NCI-H526 treated with DMSO at 0.1 percent for 48 hours (cell line): ENCODE measurements around the gene PEX10.
A peak's percentile ranks its signal among the peaks of the same experiment; 100 is the strongest.

Experiments used
- DNase-seq: peaks from one replicate; lab custom pipeline; 2025; lab: John Stamatoyannopoulos, UW

Gene PEX10

DNA sequence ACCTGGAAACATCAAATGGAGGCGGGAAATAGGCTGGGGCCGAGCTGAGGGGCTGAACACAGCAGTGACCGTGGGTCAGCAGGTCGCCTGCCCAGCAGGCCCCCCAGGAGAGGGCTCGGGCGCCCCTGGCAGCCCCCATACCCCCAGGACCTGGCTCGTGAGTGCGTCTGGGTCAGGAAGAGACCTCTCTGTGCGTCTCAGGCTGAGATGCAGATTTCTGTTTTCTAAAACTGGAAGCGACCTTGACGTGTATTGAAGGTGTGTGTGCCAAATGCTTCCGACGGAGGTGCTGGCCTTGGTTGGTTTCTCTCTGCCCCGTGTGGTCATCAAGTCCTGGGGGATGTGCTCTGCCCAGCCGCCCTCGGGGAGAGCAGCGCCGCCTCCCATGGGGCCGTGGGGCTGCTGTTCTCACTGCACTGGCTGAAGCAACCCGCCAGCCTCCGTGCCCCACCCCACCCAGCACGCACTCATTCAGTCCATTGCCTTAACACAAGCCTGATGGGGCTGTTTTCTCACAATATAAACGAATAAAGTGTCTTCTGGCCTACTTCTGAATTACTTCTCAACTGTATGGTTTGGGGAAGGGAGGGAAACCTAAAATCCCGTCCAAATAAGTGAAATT, 7.4 kb downstream of the PEX10 start:
- no peak for DNase-seq

DNA sequence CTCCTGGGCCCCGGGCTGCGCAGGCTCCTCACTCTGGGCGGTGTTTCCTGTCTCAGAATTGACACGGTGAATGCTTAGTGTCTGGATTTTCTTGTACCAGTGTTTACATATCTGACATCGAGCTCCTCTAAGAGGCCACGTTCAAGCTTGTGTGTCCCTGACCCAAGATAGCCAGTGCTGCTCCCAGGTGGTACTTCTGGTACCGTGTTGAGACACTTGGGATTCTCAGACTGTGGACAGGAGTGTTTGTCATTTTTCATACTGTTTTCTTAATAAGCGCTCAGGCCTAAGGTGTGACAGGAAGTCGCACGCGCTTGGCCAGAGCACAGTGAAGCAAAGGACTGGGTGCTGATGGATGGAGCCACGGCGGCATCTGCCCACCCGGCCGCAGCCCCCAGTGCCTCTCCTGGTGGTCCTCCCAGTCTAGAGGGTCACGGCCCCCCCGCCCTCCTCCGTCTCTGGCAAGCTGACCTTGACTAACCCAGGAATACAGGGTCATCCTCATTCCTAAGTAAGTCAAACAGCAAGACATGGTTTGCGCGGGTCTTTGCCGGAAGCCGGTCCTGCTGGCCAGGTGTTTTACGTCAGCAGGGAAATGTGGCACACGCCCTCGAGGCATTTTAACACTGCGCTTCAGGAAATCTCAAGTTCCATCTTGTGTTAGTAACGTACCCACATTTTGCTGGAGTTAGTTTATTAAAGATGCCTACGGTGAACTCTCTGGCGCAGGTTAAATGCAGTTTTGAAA, 8.0 kb downstream of the PEX10 start:
- no peak for DNase-seq

DNA sequence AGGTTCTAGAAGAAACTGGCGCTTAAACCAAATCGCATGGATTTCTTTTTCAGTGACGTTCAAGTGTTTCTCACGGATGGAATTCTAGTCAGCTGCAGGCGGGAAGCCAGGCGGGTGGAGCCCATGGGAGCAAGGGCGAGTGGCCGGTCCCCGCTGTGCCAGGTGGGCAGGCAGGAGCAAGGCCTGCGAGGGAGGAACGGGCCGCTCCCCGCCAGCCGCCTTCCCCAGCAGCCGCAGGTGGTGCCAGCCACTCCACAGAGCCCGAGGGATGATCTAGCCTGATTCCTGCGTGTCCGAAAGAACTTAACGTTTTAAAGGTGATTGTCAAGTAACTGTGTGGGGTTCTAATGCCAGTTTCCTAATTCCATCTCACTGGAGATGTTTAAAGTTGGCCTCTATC, 9.1 kb downstream of the PEX10 start:
- DNase-seq, result no peak

DNA sequence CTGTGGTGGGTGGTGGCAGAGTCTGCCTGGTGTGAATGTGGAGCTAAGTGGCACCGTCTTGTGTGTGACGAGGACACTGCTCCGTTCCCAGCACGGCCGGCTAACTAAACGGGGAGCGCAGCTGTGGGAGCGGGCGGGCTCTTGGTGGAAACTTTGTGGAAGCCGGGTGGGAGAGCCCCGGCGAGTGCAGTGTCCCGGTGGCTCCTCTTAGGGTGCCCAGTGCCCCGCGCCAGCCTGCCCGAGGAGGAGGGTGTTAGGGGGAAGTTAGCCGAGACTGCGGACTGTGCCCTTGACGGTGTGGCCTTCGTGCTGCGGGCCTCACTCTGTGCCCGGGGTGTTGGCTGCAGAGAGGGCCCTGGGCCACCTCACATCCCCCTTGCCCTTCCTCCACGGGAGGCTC, 9.9 kb downstream of the PEX10 start:
- DNase-seq, result no peak

DNA sequence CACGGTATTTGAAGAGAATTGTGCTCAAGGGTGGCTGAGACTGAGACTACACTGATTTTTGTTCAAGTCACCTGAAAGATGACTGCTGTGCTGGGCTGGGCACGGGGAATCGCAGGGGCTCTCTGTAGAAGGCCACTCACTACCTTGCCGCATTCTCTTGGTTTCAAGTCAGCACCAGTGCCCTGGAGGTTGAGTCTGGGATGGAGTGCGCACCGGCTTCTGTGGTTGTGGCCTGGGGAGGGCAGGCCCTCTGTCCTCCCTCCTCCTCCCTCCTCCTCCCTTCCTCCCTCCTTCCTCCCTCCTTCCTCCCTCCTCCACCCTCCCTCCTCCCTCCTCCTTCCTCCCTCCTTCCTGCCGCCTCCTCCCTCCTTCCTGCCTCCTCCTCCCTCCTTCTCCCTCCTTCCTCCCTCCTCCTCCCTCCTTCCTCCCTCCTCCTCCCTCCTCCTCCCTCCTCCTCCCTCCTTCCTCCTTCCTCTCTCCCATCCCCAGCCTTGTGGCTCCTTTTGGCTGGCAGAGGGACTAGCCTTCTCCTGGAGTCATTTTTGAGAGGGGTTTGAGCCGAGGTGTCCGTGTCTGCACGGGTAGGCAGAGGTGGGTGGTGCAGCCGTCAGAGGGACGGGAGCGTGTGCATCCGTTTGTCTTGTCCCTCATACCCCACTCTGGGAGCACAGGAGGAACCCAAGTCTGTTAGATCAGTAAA, 11.3 kb downstream of the PEX10 start:
- DNase-seq, result no peak

DNA sequence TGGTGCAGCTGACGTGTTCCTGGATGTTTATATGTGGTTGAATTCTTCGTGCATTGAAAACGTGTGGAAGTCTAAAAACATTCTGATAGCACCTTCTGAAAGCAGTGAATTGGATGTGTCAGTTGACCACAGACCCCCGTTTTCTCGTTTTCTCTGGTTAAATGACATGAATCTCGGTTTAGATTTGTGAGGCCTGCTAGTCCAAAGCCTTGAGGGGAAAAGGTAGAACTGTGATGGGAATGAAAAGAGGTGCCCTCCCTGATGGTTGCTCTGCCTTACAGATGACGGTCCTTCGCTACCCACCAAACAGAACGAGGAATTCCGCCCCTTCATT, 11.8 kb downstream of the PEX10 start:
- no peak for DNase-seq

DNA sequence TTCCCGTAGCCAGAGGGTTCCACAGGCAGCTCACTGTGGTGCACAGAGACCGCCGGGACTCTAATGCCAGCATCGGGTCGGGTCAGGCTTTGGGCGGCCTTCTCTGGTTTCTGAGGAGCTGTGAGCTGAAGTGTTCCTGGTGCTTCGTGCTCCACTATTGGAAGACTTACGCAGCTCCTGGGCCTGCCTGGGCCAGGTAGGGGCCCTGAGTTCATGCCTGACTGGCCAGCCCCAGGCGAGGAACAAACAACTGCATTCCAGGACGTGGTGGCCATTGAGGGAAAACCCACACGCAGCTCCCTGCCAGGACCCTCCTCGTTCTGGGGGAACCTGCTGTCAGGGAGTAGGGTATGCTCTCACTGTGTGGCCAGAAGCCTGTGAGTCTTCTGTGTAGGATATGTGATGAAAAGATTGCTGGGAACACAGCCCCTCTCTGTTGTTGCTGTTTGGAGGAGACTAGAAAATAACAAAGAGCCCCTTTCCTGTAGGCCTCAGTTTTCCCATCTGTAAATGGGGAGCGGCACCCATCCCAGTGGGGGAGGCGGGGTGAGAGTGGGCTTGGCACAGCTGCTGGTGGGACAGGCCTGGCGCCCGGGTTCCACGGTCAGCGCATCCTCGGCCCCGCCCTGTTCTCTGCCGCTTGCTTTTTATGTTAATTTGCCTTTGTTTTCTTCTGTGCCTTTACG, 12.3 kb downstream of the PEX10 start:
- DNase-seq, result no peak

DNA sequence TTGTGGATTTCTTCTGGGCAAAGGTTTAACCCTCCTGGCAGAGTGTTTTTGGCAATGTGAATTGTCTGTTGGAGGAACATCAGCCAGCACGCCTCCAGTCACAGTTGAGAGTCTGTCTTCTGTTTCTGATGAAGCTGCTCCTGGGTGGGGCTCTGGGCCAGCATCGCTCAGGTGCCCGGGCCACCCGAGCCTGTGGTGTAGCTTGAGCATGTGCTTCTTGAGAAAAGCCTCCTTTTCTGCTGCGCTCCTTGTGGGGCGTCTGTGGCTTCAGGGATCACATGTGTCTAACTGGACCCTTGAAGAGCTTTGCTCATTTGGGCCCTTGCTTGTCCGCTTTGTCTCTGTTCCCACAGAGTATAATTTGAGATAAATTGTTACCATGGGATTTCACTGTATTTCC, 13.5 kb downstream of the PEX10 start:
- no peak for DNase-seq

DNA sequence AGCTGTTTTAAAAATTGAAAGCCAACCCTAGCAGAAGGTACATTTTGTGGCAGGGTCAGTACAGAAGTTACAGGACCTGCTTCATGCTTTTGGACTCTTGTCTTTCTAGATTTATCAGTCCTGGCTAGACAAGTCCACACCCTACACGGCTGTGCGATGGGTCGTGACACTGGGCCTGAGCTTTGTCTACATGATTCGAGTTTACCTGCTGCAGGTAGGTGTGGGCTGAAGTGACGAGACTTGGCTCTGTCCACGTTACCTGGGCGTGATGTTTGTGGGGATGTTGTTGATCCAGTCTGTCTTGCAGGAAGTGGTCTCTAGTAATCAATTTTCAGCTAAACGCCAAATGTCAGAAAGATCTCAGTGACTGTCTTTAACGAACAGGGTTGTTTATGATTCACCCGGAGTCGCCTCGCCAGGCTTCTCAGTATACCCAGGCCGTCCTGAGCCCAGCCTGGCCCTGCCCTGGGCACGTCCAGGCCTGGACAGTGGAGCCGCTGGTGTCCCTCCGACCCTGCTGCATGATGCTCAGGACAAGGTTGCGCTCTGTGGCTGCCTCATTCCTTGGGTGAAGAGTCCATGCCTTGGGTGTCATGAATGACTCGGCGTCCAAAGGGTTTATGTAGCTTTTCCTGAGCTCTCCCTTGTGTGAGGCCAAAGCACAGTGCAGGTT, 15.2 kb downstream of the PEX10 start:
- no peak for DNase-seq

DNA sequence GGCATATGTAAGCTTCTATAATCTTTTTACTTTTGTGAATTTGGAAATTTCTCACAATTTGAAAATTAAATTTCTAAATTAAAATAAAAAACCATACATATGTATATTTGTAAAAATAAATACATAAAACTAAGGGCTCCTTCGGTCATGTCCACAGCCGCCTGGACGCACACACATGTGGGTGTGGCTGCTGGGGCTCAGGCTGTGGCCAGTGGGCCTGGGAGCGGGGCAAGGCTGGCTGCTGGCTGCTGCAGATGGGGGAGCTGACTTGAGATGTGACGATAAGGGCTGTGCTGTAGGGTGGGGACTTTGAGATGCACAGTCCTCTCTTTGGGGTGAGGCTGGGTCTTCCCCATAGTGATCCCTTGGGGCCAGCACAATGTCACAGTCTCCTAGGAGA, 15.9 kb downstream of the PEX10 start:
- DNase-seq, result no peak

DNA sequence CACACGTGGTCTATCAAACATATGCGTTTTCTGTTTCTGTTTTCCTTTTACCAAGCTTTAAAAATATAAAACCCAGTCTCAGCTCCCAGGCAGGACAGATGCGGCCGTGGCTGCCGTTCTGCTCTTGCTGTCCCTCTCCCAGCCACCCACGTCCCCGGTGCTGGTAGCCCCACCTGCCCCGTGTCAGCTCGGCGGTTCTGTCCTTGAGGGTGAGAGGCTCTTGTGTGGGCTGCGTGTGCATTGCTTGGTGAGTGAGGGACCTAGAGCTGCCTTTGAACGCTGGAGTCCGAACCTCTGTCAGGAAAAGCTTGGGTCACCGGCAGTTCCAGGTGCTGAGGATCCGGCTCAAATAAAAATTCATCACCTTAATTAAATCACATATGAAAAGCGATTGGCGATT, 16.3 kb downstream of the PEX10 start:
- DNase-seq, result no peak

DNA sequence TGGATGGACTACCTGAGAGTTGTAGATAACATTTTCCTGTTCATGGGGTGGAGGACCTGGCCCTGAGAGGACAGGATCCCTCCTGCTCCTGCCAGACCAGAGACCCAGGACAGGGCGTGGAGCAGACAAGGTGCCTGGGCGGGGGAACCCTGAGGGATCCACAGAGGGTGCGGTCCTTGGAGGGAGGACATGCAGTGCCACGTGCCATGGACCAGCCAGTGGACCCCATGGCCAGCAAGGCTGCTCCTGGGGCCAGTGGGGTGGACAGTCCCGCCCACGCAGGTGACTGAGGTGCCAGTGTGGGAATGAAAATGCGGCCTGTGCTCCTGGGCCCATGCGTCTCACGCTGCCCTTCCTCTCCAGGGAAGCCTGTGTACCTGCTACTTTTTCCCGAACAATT, 17.1 kb downstream of the PEX10 start:
- no peak for DNase-seq

DNA sequence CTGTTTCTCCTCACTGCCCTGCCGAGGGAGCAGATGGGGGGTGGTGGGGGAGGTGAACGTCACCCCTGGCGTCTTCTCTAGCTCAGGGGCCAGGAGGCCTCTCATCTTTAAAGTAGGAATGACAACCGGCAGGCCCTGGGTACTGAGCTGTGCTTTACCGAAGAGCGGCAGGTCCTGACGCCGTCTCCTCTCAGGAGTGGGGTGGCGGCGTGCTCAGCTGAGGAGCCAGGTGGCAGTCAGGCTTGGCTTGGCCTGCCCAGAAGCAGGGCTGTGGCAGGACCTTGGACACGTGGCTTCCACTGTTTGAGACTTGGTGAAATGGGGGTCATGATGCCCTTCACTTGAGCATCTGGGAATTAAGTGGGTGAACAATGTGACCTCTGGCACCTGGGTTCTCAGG, 17.6 kb downstream of the PEX10 start:
- DNase-seq, result no peak

DNA sequence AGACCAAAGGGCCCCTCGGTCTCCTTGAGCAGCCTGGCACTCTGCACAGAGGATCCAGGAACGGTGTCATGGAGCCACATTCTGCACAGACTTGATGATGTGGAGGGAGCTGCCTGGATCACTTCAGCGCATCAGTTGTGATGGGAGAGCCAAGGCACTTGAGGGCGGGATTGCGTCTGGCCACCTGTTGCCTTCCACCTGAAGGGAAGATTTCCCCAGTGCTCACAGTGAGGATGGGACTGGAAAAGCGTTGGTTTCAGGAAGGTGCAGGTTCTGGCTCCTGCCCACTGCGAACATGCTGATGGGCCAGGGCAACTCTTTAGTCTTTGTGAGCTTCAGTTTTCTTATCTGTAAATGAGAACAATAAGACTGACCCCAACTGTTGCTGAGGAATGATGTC, 18.1 kb downstream of the PEX10 start:
- no peak for DNase-seq

DNA sequence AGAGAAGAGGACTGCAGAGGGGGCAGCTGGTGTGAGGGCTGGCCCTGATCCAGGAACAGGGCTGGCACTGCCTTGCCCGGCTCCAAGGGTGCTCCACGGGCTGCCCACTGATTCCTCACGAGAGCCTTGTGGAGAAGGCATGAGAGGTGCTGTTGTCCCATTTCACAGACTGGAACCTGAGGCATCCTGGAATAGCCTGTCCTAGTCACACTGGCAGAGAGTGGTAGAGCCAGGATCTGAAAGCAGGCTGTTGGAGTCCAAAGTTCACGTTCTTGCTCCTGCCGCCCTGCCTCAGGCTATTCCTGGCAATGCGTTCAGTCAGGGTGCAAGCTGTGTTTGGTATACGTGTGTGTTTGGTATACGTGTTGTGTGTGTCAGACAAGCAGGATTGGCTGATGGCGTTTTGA, 18.9 kb downstream of the PEX10 start:
- no peak for DNase-seq

DNA sequence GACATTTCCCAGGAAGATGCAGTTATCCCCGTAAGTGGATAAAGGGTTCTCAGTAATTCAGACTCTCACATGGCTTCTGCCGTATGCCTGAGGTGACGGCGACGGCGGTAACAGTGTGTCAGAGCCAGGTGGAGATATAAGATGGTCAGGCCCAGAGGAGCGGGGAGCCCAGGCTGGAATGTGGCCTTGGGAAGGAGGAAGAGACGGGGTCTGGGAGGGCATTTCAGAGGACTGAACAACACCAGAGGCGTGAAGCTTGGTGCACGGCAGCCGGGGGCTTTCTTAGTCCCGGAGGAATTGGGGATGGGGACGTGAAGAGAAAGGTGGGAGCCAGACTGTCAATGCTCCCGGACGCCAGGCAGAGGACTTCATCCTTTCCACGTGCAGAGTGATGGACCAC, 19.7 kb downstream of the PEX10 start:
- no peak for DNase-seq

DNA sequence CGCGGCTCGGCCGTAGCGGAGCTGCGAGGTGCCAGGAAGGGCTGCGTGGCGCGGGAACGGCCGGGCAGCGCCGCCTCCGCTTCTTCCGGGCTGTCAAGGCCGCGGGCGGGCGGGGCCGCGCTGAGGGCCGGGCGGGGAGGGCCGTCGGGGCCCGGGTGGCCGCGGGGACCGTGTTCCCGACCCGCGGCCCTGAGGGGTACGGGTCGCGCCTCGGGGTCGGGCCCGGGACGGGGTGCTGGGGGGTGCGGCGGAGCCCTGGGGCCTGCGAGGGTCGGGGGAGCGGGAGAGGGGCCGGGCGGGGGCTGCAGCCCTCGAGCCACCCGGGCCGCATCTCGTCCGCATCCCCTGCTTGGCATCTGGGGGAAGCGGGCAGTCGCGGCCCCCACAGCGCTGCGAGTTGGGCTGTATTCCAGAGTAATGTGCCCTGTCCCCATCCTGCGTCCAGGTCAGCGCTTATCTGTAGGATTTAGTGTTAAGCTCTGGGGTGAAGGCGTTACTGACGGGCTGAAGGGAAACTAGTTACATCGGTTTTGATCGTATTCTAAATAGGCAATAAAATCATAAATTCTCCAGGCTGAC, 20.3 kb downstream of the PEX10 start:
- no peak for DNase-seq

DNA sequence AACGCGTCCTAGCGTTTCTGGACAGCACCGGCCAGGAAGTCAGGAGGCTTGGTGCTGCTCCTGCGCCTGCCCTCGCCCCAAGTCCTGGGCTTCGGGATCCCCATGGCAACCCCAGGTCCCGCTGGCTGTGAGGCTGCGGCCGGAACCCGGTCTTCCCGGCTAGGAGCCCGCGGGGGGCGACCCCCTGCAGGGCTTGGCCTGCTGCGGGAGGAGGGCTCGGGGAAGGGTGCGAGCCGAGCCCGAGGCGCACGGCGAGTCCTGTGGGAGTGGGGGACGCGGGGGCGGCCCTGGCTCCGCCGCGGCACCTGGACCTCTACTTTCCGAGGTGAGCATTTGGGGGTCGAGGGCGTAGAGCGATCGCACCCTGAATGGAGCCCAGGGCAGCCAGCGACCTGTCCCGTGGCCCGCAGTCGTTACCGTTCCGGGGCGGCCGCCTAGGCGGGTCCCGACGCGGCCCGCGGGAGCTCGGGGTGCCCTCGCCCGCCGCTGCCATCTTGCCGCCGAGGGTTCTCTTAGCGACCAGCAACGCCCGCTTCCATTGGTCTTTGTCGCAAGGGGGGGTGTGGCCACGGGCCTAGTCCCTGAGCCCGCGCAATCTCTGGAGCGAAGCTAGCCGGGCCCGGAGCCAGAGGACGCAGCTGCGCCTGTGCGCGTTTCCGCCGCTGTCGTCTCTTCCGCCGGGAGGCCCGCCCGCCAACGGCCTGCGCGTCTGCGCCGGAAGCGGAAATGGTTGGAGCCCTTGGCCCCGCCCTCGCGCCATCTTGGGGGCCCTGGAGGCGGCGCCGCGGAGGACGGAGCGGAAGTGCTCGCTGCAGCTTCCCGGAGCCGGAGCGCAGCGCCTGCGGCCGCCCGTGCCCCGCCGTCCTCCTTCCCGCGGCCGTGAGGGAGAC, 21.1 kb downstream of the PEX10 start, which contains the start of the genes MORN1 and RER1:
Gene MORN1, minus strand, starts transcription at position 514 of the 890 bp plus-strand sequence. Its CDS starts 21 bp downstream, at position 493.
Gene RER1, plus strand, starts transcription at position 801 of the 890 bp plus-strand sequence. CDS start 3,950 bp downstream, outside the sequence.
- DNase-seq, result peak; percentile 95

DNA sequence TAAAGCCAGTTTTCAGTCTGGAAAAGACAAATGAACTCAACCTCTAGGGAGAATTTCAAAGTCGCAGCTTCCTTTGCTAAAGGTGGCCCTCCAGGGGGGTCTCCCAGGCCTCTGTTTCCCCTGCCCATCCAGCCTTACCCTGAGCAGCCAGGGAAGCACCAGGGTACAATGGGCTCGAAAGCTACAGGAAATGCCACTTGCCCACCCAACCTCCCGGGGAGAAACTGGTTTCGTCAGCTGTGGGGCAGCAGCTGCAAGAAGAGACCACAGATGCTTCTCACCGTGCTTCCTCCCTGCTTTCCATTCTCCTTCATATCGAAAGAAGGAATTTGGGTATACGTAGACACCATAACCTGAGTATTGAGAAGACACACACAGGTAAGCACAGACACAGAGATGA, 22.7 kb downstream of the PEX10 start:
- DNase-seq, result no peak

DNA sequence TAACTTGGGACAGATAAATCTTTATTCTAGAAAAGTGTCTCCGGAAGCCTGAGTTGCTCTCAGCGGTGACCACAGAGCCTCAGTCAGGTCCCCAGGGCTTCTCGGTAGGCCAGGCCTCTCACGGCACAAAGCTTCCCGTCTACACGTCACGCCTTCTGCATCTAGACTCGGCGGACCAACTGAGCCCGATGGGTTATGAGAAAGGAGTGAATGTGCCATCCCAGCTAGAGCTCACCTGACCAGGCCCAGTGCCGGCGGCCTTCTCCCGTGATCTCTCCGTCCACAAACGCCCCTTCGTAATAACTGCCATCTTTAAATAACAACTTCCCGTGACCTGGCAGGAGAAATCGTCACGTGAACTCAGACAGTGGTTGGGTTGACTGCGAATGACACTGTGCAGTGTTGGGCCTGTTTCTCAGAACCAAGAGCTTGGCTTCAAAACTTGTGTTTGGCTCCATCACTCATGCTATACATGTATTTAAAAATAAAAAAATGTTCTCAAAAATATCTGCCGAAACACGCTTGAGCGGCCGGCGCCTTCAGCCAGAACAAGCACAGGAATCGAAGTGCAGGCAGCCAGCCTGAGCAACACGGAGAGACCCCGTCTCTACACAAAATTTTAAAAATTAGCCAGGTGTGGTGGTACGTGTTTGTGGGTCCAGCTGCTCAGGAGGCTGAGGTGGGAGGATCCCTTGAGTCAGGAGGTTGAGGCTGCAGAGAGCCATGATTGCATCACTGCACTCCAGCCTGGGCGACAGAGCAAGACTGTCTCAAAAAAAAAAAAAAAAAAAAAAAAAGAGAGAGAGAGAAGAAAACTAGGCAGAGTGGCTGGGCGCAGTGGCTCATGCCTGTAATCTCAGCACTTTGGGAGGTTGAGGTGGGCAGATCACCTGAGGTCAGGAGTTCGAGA, 24.1 kb downstream of the PEX10 start:
- DNase-seq, result no peak
